ENCODE data around the gene KIDINS220.
A peak's percentile ranks its signal among the peaks of the same experiment; 100 is the strongest.

Gene KIDINS220

GRCh38 chr2:8855010-8855409 is 17.6 kb upstream of the KIDINS220 start:
- 100% methylated on average over 3 of the region's 3 CpGs for WGBS (ENCODE audit: insufficient coverage)
- CTCF ChIA-PET = no interaction called here

GRCh38 chr2:8853426-8853825 is 16.0 kb upstream of the KIDINS220 start:
- H3K4me3 ChIP-seq (ENCODE audit: control insufficient read depth in 1 of 7, extremely low read depth in 1 of 7, insufficient read depth in 4 of 7, low read depth in 2 of 7, low read length in 6 of 7) = no peak overlapping the region
- H3K27me3 ChIP-seq (replicated peaks in 2 of 5; ENCODE audit: control insufficient read depth in 4 of 5, insufficient read depth in 5 of 5, low read length in 4 of 5) = no peaks in the 10 kb centered on the region
- POLR2A ChIA-PET = no interaction called here
- DNase-seq = no peak
- H3K36me3 ChIP-seq (ENCODE audit: control insufficient read depth in 4 of 4, insufficient read depth in 4 of 4, low read length in 3 of 4) = peaks cover 0 to 3% (median 0%) of the 10 kb centered on the region in 4 experiments
- WGBS (ENCODE audit: insufficient coverage) = no CpG with 5 or more reads among the region's 4 CpGs
- no peak overlapping the region for H3K27ac ChIP-seq (ENCODE audit: insufficient read depth in 1 of 2, low read depth in 1 of 2, low read length in 2 of 2, poor library complexity in 1 of 2, severe bottlenecking in 2 of 2)
- H3K4me1 ChIP-seq (ENCODE audit: control extremely low read depth in 1 of 4, control insufficient read depth in 4 of 4, insufficient read depth in 4 of 4, low read length in 3 of 4) = peaks cover 0 to 9% (median 5%) of the 10 kb centered on the region in 4 experiments
- H3K9me3 ChIP-seq (ENCODE audit: control extremely low read depth in 1 of 5, control insufficient read depth in 4 of 5, insufficient read depth in 2 of 5, low read depth in 1 of 5, low read length in 4 of 5) = no peaks in the 10 kb centered on the region
- CTCF ChIA-PET = interaction anchor here (1.0 kb wide), 1 partner anchor 19 kb away, joined by 3 read pairs; no protein-coding TSS in a partner anchor

More at GRCh38 chr2:8855010-8855409, 17.6 kb upstream of the KIDINS220 start:
- Histone ChIP-seq H3K4me1 (ENCODE audit: control extremely low read depth in 1 of 4, control insufficient read depth in 4 of 4, insufficient read depth in 4 of 4, low read length in 3 of 4) (no peaks in the 10 kb centered on the region), H3K4me3 (ENCODE audit: control insufficient read depth in 1 of 7, extremely low read depth in 1 of 7, insufficient read depth in 4 of 7, low read depth in 2 of 7, low read length in 6 of 7) (no peak overlapping the region), H3K27ac (ENCODE audit: insufficient read depth in 1 of 2, low read depth in 1 of 2, low read length in 2 of 2, poor library complexity in 1 of 2, severe bottlenecking in 2 of 2) (no peak overlapping the region), H3K27me3 (replicated peaks in 2 of 5; ENCODE audit: control insufficient read depth in 4 of 5, insufficient read depth in 5 of 5, low read length in 4 of 5) (no peaks in the 10 kb centered on the region), H3K9me3 (ENCODE audit: control extremely low read depth in 1 of 5, control insufficient read depth in 4 of 5, insufficient read depth in 2 of 5, low read depth in 1 of 5, low read length in 4 of 5) (no peaks in the 10 kb centered on the region), H3K36me3 (ENCODE audit: control insufficient read depth in 4 of 4, insufficient read depth in 4 of 4, low read length in 3 of 4) (peaks cover 0 to 7% (median 0%) of the 10 kb centered on the region in 4 experiments)
- POLR2A ChIA-PET = no interaction called here
- DNase-seq = no peak

GRCh38 chr2:8851811-8852560 is 14.6 kb upstream of the KIDINS220 start:
- WGBS (ENCODE audit: insufficient coverage) = 94% methylated on average over 9 of the region's 10 CpGs
- POLR2A ChIA-PET = interaction anchor here (0.6 kb wide), 1 partner anchor 15 kb away, joined by 5 read pairs; no protein-coding TSS in a partner anchor
- H3K36me3 ChIP-seq (ENCODE audit: control insufficient read depth in 4 of 4, insufficient read depth in 4 of 4, low read length in 3 of 4) = peaks cover 0 to 3% (median 0%) of the 10 kb centered on the region in 4 experiments
- no peak overlapping the region for H3K4me3 ChIP-seq (ENCODE audit: control insufficient read depth in 1 of 7, extremely low read depth in 1 of 7, insufficient read depth in 4 of 7, low read depth in 2 of 7, low read length in 6 of 7)
- H3K9me3 ChIP-seq (ENCODE audit: control extremely low read depth in 1 of 5, control insufficient read depth in 4 of 5, insufficient read depth in 2 of 5, low read depth in 1 of 5, low read length in 4 of 5) = no peaks in the 10 kb centered on the region
- no peak for DNase-seq
- H3K4me1 ChIP-seq (ENCODE audit: control extremely low read depth in 1 of 4, control insufficient read depth in 4 of 4, insufficient read depth in 4 of 4, low read length in 3 of 4) = peaks cover 0 to 9% (median 5%) of the 10 kb centered on the region in 4 experiments
- H3K27me3 ChIP-seq (replicated peaks in 2 of 5; ENCODE audit: control insufficient read depth in 4 of 5, insufficient read depth in 5 of 5, low read length in 4 of 5) = no peaks in the 10 kb centered on the region
- CTCF ChIA-PET = interaction anchor here (1.0 kb wide), 1 partner anchor 291 kb away, joined by 3 read pairs; no protein-coding TSS in a partner anchor
- H3K27ac ChIP-seq (ENCODE audit: insufficient read depth in 1 of 2, low read depth in 1 of 2, low read length in 2 of 2, poor library complexity in 1 of 2, severe bottlenecking in 2 of 2) = no peak overlapping the region

- H3K27me3 ChIP-seq (replicated peaks in 2 of 5; ENCODE audit: control insufficient read depth in 4 of 5, insufficient read depth in 5 of 5, low read length in 4 of 5) = no peaks in the 10 kb centered on the region
- ChIA-PET CTCF (interaction anchor here (1.0 kb wide), 1 partner anchor 292 kb away, joined by 3 read pairs; no protein-coding TSS in a partner anchor), POLR2A (no interaction called here)
- H3K36me3 ChIP-seq (ENCODE audit: control insufficient read depth in 4 of 4, insufficient read depth in 4 of 4, low read length in 3 of 4) = peaks cover 0 to 3% (median 0%) of the 10 kb centered on the region in 4 experiments
- H3K9me3 ChIP-seq (ENCODE audit: control extremely low read depth in 1 of 5, control insufficient read depth in 4 of 5, insufficient read depth in 2 of 5, low read depth in 1 of 5, low read length in 4 of 5) = no peaks in the 10 kb centered on the region
- H3K27ac ChIP-seq (ENCODE audit: insufficient read depth in 1 of 2, low read depth in 1 of 2, low read length in 2 of 2, poor library complexity in 1 of 2, severe bottlenecking in 2 of 2) = no peak overlapping the region
- H3K4me3 ChIP-seq (ENCODE audit: control insufficient read depth in 1 of 7, extremely low read depth in 1 of 7, insufficient read depth in 4 of 7, low read depth in 2 of 7, low read length in 6 of 7) = no peak overlapping the region
- WGBS (ENCODE audit: insufficient coverage) = 98% methylated on average over 7 of the region's 8 CpGs
- peaks cover 0 to 9% (median 5%) of the 10 kb centered on the region in 4 experiments for H3K4me1 ChIP-seq (ENCODE audit: control extremely low read depth in 1 of 4, control insufficient read depth in 4 of 4, insufficient read depth in 4 of 4, low read length in 3 of 4)
- no peak for DNase-seq
Measured at GRCh38 chr2:8850845-8851487, 13.6 kb upstream of the KIDINS220 start.

GRCh38 chr2:8849327-8849726 is 11.9 kb upstream of the KIDINS220 start:
- Histone ChIP-seq H3K27me3 (replicated peaks in 2 of 5; ENCODE audit: control insufficient read depth in 4 of 5, insufficient read depth in 5 of 5, low read length in 4 of 5) (no peaks in the 10 kb centered on the region), H3K9me3 (ENCODE audit: control extremely low read depth in 1 of 5, control insufficient read depth in 4 of 5, insufficient read depth in 2 of 5, low read depth in 1 of 5, low read length in 4 of 5) (no peaks in the 10 kb centered on the region), H3K4me3 (ENCODE audit: control insufficient read depth in 1 of 7, extremely low read depth in 1 of 7, insufficient read depth in 4 of 7, low read depth in 2 of 7, low read length in 6 of 7) (no peak overlapping the region), H3K36me3 (ENCODE audit: control insufficient read depth in 4 of 4, insufficient read depth in 4 of 4, low read length in 3 of 4) (no peaks in the 10 kb centered on the region), H3K4me1 (ENCODE audit: control extremely low read depth in 1 of 4, control insufficient read depth in 4 of 4, insufficient read depth in 4 of 4, low read length in 3 of 4) (peaks cover 0 to 9% (median 5%) of the 10 kb centered on the region in 4 experiments), H3K27ac (ENCODE audit: insufficient read depth in 1 of 2, low read depth in 1 of 2, low read length in 2 of 2, poor library complexity in 1 of 2, severe bottlenecking in 2 of 2) (no peak overlapping the region)
- WGBS (ENCODE audit: insufficient coverage) = 0% methylated on average over 1 of the region's 4 CpGs
- DNase-seq = peak; percentile 27 to 77 (median 68)
- ChIA-PET POLR2A (interaction anchor here (0.7 kb wide), 1 partner anchor 11 kb away, joined by 7 read pairs; no protein-coding TSS in a partner anchor), CTCF (interaction anchor here (0.6 to 1.8 kb wide), 4 partner anchors 18 to 395 kb away, joined by 3 to 4 read pairs (median 4); no protein-coding TSS in a partner anchor)

- Histone ChIP-seq H3K36me3 (ENCODE audit: control insufficient read depth in 4 of 4, insufficient read depth in 4 of 4, low read length in 3 of 4) (no peaks in the 10 kb centered on the region), H3K4me1 (ENCODE audit: control extremely low read depth in 1 of 4, control insufficient read depth in 4 of 4, insufficient read depth in 4 of 4, low read length in 3 of 4) (peaks cover 0 to 9% (median 5%) of the 10 kb centered on the region in 4 experiments), H3K27ac (ENCODE audit: insufficient read depth in 1 of 2, low read depth in 1 of 2, low read length in 2 of 2, poor library complexity in 1 of 2, severe bottlenecking in 2 of 2) (no peak overlapping the region), H3K4me3 (ENCODE audit: control insufficient read depth in 1 of 7, extremely low read depth in 1 of 7, insufficient read depth in 4 of 7, low read depth in 2 of 7, low read length in 6 of 7) (no peak overlapping the region), H3K9me3 (ENCODE audit: control extremely low read depth in 1 of 5, control insufficient read depth in 4 of 5, insufficient read depth in 2 of 5, low read depth in 1 of 5, low read length in 4 of 5) (no peaks in the 10 kb centered on the region), H3K27me3 (replicated peaks in 2 of 5; ENCODE audit: control insufficient read depth in 4 of 5, insufficient read depth in 5 of 5, low read length in 4 of 5) (no peaks in the 10 kb centered on the region)
- POLR2A ChIA-PET = interaction anchor here (0.7 kb wide), 1 partner anchor 10 kb away, joined by 7 read pairs; no protein-coding TSS in a partner anchor
- WGBS (ENCODE audit: insufficient coverage) = 100% methylated on average over 1 of the region's 7 CpGs
- DNase-seq = no peak
- CTCF ChIA-PET = interaction anchor here (0.6 to 1.8 kb wide), 4 partner anchors 18 to 394 kb away, joined by 3 to 5 read pairs (median 4); no protein-coding TSS in a partner anchor
Measured at GRCh38 chr2:8848328-8849100, 11.1 kb upstream of the KIDINS220 start.
